Cerebellar cortex (tissue), 1 donor: Measurements from ENCODE around the gene MAN1B1.
A peak's percentile ranks its signal among the peaks of the same experiment; 100 is the strongest.

Source experiments
- DNase-seq: peaks from one replicate; pipeline ENCODE4 v3.0.0-alpha.2; 2015; ENCODE audit warnings: low spot score

The MAN1B1 gene

GRCh38 chr9:137145731-137146526 is 59.1 kb downstream of the MAN1B1 start:
- DNase-seq, result no peak

GRCh38 chr9:137146527-137146918 is 59.7 kb downstream of the MAN1B1 start:
- DNase-seq, result no peak

- DNase-seq, result no peak
Measured at GRCh38 chr9:137147091-137147792, 60.5 kb downstream of the MAN1B1 start.

- no peak for DNase-seq
Measured at GRCh38 chr9:137147793-137148160, 61.0 kb downstream of the MAN1B1 start.

GRCh38 chr9:137148242-137148641 is 61.5 kb downstream of the MAN1B1 start:
- DNase-seq, result no peak

GRCh38 chr9:137148661-137149060 is 61.9 kb downstream of the MAN1B1 start:
- DNase-seq, result no peak

GRCh38 chr9:137149363-137149762 is 62.6 kb downstream of the MAN1B1 start:
- DNase-seq, result no peak

GRCh38 chr9:137149942-137150616 is 63.3 kb downstream of the MAN1B1 start:
- DNase-seq, result peak; percentile 67

- peak; percentile 61 for DNase-seq
Measured at GRCh38 chr9:137150617-137151457, 64.1 kb downstream of the MAN1B1 start.

GRCh38 chr9:137152844-137153405 is 66.1 kb downstream of the MAN1B1 start:
- no peak for DNase-seq

GRCh38 chr9:137156567-137157375 is 70.0 kb downstream of the MAN1B1 start:
- no peak for DNase-seq

- peak; percentile 92 for DNase-seq
Measured at GRCh38 chr9:137157618-137158415, 71.0 kb downstream of the MAN1B1 start.

GRCh38 chr9:137158625-137159024 is 71.8 kb downstream of the MAN1B1 start:
- no peak for DNase-seq
